Endothelial cell of umbilical vein (primary cell): ENCODE results near the gene FMN1. TPM values are rescaled to one million over a fixed set of nuclear protein-coding genes. Genes with fewer than 3 reads are reported as not detected.

ENCODE experiments used
- BruUV-seq: library from RNA; stranded (reverse); fragments of 400-500 nt; replicated peaks from 2 replicates; lab custom pipeline; 2021; lab: Mats Ljungman, UMichigan
- CTCF ChIA-PET: fragments of 300-600, 350-600 bp; sonication (Branson Sonifier 250); formaldehyde crosslinking; loops from one replicate; lab custom pipeline; 2021; ENCODE audit warnings: antibody characterized with exemption, inconsistent platforms; lab: Charles Lee
- POLR2A ChIA-PET: fragments of 300-600, 350-600 bp; sonication (Branson Sonifier 250); formaldehyde crosslinking; loops from one replicate; lab custom pipeline; 2021; ENCODE audit warnings: antibody characterized with exemption, inconsistent platforms; lab: Charles Lee
- DNase-seq: peaks from one replicate; pipeline ENCODE4 v3.0.0-alpha.2; 2011; ENCODE audit warnings: low read depth, low spot score
- FAIRE-seq: peaks from 2 replicates; lab custom pipeline; 2011; peaks lifted over from hg19 to GRCh38; lab: Jason Lieb, UNC
- H2AFZ ChIP-seq: 2 replicates; pipeline ENCODE4 v1.6.0; 2012; ENCODE audit warnings: low read depth, low read length, control low read depth, inconsistent platforms
- H3K27ac ChIP-seq: 2 replicates; pipeline ENCODE4 v1.5.1; 2011; ENCODE audit warnings: low read depth, mild to moderate bottlenecking, control low read depth, low read length, moderate library complexity; ENCODE audit not compliant: insufficient read depth
- H3K27me3 ChIP-seq, 2 experiments: 2 replicates each; pipeline versions ENCODE4 v1.6.0 to v1.6.1; 2011; ENCODE audit warnings: low read length in 2 of 2, mixed read lengths in 1 of 2; ENCODE audit not compliant: control insufficient read depth in 2 of 2, insufficient read depth in 2 of 2
- H3K36me3 ChIP-seq, 2 experiments: 2 replicates in 1 of 2; 3 replicates in 1 of 2; pipeline ENCODE4 v1.5.1; 2011; ENCODE audit warnings: low read length in 2 of 2, mild to moderate bottlenecking in 1 of 2, moderate library complexity in 1 of 2; ENCODE audit not compliant: control insufficient read depth in 2 of 2, insufficient read depth in 2 of 2; ENCODE audit errors: extremely low read depth in 1 of 2
- H3K4me1 ChIP-seq: 3 replicates; pipeline ENCODE4 v1.5.1; 2011; ENCODE audit warnings: mild to moderate bottlenecking, low read length; ENCODE audit not compliant: control insufficient read depth, insufficient read depth; ENCODE audit errors: extremely low read depth
- H3K4me2 ChIP-seq: 2 replicates; pipeline ENCODE4 v1.6.1; 2011; ENCODE audit warnings: low read length, control low read depth, mixed read lengths; ENCODE audit not compliant: insufficient read depth
- H3K4me3 ChIP-seq, 3 experiments: fragments of 200-600 bp in 1 of 3; sonication (generic), shearing (Covaris generic) in 1 of 3; replicated peaks in 1 of 3; 2 replicates each; pipeline ENCODE4 v1.5.1; 2011 to 2016; ENCODE audit warnings: control low read depth in 3 of 3, low read length in 3 of 3, mild to moderate bottlenecking in 2 of 3, inconsistent platforms in 1 of 3, low read depth in 1 of 3, moderate library complexity in 1 of 3; ENCODE audit not compliant: insufficient read depth in 1 of 3
- H3K79me2 ChIP-seq: 2 replicates; pipeline ENCODE4 v1.6.0; 2012; ENCODE audit warnings: low read length, inconsistent platforms; ENCODE audit not compliant: control insufficient read depth, insufficient read depth
- H3K9ac ChIP-seq: replicated peaks from 2 replicates; pipeline ENCODE3; 2011; ENCODE audit warnings: low read length, control low read depth; ENCODE audit not compliant: insufficient read depth; ENCODE audit errors: extremely low read depth
- H3K9me1 ChIP-seq: replicated peaks from 3 replicates; pipeline ENCODE4 v1.6.0; 2011; ENCODE audit warnings: mild to moderate bottlenecking, low read length; ENCODE audit not compliant: control insufficient read depth, insufficient read depth; ENCODE audit errors: extremely low read depth
- H3K9me3 ChIP-seq: replicated peaks from 2 replicates; pipeline ENCODE4 v1.5.1; 2012; ENCODE audit warnings: low read length, inconsistent platforms; ENCODE audit not compliant: control insufficient read depth, insufficient read depth
- H4K20me1 ChIP-seq: replicated peaks from 2 replicates; pipeline ENCODE3; 2011; ENCODE audit warnings: mild to moderate bottlenecking, low read length; ENCODE audit not compliant: control insufficient read depth, insufficient read depth; ENCODE audit errors: extremely low read depth
- EZH2 ChIP-seq: IDR thresholded peaks from 2 replicates; pipeline ENCODE4 v1.6.1; 2012; ENCODE audit warnings: borderline replicate concordance, low read depth, mild to moderate bottlenecking, moderate library complexity, low read length, inconsistent platforms; ENCODE audit not compliant: severe bottlenecking
- FOS ChIP-seq: IDR thresholded peaks from 2 replicates; pipeline ENCODE4 v1.6.1; 2011; ENCODE audit warnings: mild to moderate bottlenecking, low read length, moderate library complexity, borderline replicate concordance; ENCODE audit not compliant: insufficient read depth
- GATA2 ChIP-seq: IDR thresholded peaks from 2 replicates; pipeline ENCODE4 v1.7.0; 2011; ENCODE audit warnings: low read depth, mild to moderate bottlenecking, moderate library complexity, mixed read lengths, low read length; ENCODE audit not compliant: insufficient read length, insufficient read depth
- JUN ChIP-seq: IDR thresholded peaks from 2 replicates; pipeline ENCODE4 v1.6.1; 2011; ENCODE audit warnings: borderline replicate concordance, low read depth; ENCODE audit not compliant: insufficient read length, insufficient read depth
- MYC ChIP-seq: IDR thresholded peaks from one replicate; pipeline ENCODE4 v1.6.1; 2011; ENCODE audit warnings: mild to moderate bottlenecking, low read depth, low read length
- POLR2A ChIP-seq: IDR thresholded peaks from 2 replicates; pipeline ENCODE4 v1.6.1; 2012; ENCODE audit warnings: low read depth, mild to moderate bottlenecking, control low read depth, low read length
- POLR2AphosphoS5 ChIP-seq: IDR thresholded peaks from 2 replicates; pipeline ENCODE4 v1.6.1; 2012; ENCODE audit warnings: low read depth, mild to moderate bottlenecking, control low read depth, low read length, moderate library complexity; ENCODE audit not compliant: insufficient read depth
- dilution Hi-C: fragments of 300-500 bp; cut with MboI; formaldehyde crosslinking; loops from one replicate; pipeline ENCODE4 v1.15.0; 2019; ENCODE audit warnings: low sequenced_read_pairs; ENCODE audit not compliant: extremely low pct_ligation_motif_present
- intact Hi-C: fragments of 100-400 bp; cut with micrococcal nuclease; formaldehyde crosslinking; loops from one replicate; pipeline ENCODE4 v1.10.0; 2022
- polyA plus RNA-seq, 4 experiments: library from polyadenylated mRNA; depleted of rRNA in 3 of 4; stranded (reverse) in 3 of 4; unstranded in 1 of 4; fragments of >200 nt; gene quantifications; 2 replicates each; pipeline versions ENCODE4 v1.2.1 to v1.2.3, GENCODE V29; 2011 to 2012; ENCODE audit warnings: missing spikeins in 1 of 4
- total RNA-seq: library from RNA; stranded (reverse); gene quantifications from 2 replicates; pipeline ENCODE4 v1.2.3, GENCODE V29; 2021
- TF ChIP-seq, protein P1 (sequence below): IDR thresholded peaks from 2 replicates; pipeline ENCODE4 v1.6.1; 2011; ENCODE audit not compliant: insufficient read depth, insufficient read length
- TF ChIP-seq, protein P2 (sequence below), 2 donors: IDR thresholded peaks; 1 replicate in 1 of 2; 2 replicates in 1 of 2; pipeline ENCODE4 v1.5.1; 2011; ENCODE audit warnings: low read length in 2 of 2, mild to moderate bottlenecking in 2 of 2, moderate library complexity in 2 of 2, control low read depth in 1 of 2, inconsistent platforms in 1 of 2, low read depth in 1 of 2; ENCODE audit not compliant: insufficient read depth in 1 of 2; ENCODE audit errors: extremely low read depth in 1 of 2

Gene FMN1
- total and polyA plus RNA-seq, 2 donors (not counting 3 experiments of a cell fraction or from before 2014, with no cell fraction given): 0.01 to 0.29 TPM

DNA sequence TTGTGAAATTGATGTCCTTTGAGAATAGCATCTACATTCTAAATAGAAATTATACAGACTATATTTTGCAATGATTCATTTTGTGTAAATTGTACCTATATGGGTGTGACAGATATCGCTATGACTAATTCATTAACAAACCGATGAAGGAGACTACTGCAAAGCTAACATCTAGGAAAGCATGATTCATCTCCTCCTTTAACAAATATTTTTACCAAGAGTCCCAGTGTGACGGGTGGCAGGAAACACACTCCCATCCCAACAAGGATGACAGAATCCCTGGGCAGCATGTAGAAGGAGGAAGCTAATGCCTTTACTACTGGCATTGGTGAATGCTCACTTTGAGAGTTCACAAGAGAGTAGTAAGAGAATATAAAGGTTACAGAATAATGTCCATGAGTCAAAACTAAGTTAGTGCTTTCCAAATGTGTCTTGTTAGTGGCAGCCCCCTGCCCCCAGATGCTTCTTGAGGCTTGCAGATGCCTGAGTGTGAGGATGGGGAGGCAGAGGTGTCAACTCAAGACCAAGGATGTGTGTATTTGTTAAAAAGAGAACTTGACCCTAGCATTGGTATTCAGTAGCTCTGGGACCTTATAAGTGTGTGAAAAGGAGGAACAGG lies 180.6 kb downstream of the FMN1 start:
- intact Hi-C loops (no loop called here), dilution Hi-C loops (no loop called here)
- Histone ChIP-seq H4K20me1 (no peaks in the 10 kb centered on the region), H3K9ac (no peak overlapping the region), H2AFZ (no peak overlapping the region), H3K27ac (no peak overlapping the region), H3K9me3 (no peaks in the 10 kb centered on the region), H3K4me2 (peak overlapping the region; percentile 26), H3K27me3 (no peaks in the 10 kb centered on the region), H3K9me1 (no peaks in the 10 kb centered on the region), H3K79me2 (no peaks in the 10 kb centered on the region), H3K4me1 (peaks cover 10% of the 10 kb centered on the region), H3K36me3 (no peaks in the 10 kb centered on the region), H3K4me3 (no peak overlapping the region)
- POLR2A ChIA-PET: no interaction called here
- BruUV-seq: no TSS peak
- FAIRE-seq: peak; percentile 52
- CTCF ChIA-PET: interaction anchor here (0.8 to 2.0 kb wide), 14 partner anchors 9 to 365 kb away, joined by 3 to 15 read pairs (median 3); no protein-coding TSS in a partner anchor
- DNase-seq: peak; percentile 82
- TF ChIP-seq MYC (no peak), POLR2A (no peak), GATA2 (no peak), FOS (peak; percentile 95), EZH2 (no peak), JUN (peak; percentile 69), POLR2AphosphoS5 (no peak)
- TF ChIP-seq, protein P1, sequence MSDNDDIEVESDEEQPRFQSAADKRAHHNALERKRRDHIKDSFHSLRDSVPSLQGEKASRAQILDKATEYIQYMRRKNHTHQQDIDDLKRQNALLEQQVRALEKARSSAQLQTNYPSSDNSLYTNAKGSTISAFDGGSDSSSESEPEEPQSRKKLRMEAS: no peak
- TF ChIP-seq, protein P2, sequence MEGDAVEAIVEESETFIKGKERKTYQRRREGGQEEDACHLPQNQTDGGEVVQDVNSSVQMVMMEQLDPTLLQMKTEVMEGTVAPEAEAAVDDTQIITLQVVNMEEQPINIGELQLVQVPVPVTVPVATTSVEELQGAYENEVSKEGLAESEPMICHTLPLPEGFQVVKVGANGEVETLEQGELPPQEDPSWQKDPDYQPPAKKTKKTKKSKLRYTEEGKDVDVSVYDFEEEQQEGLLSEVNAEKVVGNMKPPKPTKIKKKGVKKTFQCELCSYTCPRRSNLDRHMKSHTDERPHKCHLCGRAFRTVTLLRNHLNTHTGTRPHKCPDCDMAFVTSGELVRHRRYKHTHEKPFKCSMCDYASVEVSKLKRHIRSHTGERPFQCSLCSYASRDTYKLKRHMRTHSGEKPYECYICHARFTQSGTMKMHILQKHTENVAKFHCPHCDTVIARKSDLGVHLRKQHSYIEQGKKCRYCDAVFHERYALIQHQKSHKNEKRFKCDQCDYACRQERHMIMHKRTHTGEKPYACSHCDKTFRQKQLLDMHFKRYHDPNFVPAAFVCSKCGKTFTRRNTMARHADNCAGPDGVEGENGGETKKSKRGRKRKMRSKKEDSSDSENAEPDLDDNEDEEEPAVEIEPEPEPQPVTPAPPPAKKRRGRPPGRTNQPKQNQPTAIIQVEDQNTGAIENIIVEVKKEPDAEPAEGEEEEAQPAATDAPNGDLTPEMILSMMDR (IDR thresholded peaks at IDR 0.05; ENCODE audit: extremely low read depth in 1 of 2, insufficient read depth in 1 of 2, low read depth in 1 of 2, low read length in 2 of 2): no peak
